ENCODE measurements around the gene CTBP2. TPM values are rescaled to one million over a fixed set of nuclear protein-coding genes. Genes with fewer than 3 reads are reported as not detected.

The CTBP2 gene
- total and polyA plus RNA-seq, 2 of the 13 experiments (the other 11 are each of a cell fraction or from before 2014, with no cell fraction given), result 0.08 TPM; not detected in 1

DNA sequence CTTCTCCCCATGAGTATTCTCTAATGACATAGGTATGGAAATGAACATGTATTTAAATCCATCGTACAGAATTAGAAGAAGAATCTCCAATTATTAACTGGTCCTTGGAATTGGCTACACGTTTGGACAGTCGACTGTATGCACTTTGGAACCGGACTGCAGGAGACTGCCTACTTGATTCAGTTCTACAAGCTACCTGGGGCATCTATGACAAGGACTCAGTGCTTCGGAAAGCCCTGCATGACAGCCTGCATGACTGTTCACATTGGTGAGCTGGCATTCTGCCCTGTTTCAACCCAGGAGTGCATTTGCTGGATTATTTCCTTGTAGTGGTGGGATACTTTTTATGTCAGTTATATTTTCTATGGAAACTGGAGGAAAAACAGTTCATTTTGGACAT lies 186.2 kb downstream of the CTBP2 start:
- no peaks in the 10 kb centered on the region for H3K27me3 ChIP-seq (ENCODE audit: control insufficient read depth in 1 of 2, insufficient read depth in 2 of 2, low read length in 2 of 2)
- H3K36me3 ChIP-seq (replicated peaks in 1 of 2; ENCODE audit: control insufficient read depth in 1 of 2, insufficient read depth in 2 of 2, low read length in 2 of 2), result peaks cover 17 to 52% of the 10 kb centered on the region in 2 experiments
- H3K79me2 ChIP-seq (ENCODE audit: insufficient read depth, low read length), result peaks cover 3% of the 10 kb centered on the region
- CTCF ChIA-PET (ENCODE audit: low intra/inter-chr PET ratio, low total read pairs), result no interaction called here
- H3K27ac ChIP-seq (ENCODE audit: extremely low read length, insufficient read depth, low read length), result no peak overlapping the region
- TF ChIP-seq THYN1 (CRISPR knock-in tag; IDR thresholded peaks at IDR 0.05; ENCODE audit: borderline replicate concordance, low read depth) (no peak), SNRNP70 (IDR thresholded peaks at IDR 0.05; ENCODE audit: low read depth, low read length) (no peak), ZNF703 (CRISPR knock-in tag; IDR thresholded peaks at IDR 0.05; ENCODE audit: borderline replicate concordance) (no peak), ZNF615 (CRISPR knock-in tag; IDR thresholded peaks at IDR 0.05; ENCODE audit: borderline replicate concordance) (no peak), SIN3A (IDR thresholded peaks at IDR 0.05; ENCODE audit: borderline replicate concordance, low read depth, low read length) (no peak), ZNF260 (CRISPR knock-in tag; IDR thresholded peaks at IDR 0.05; ENCODE audit: borderline replicate concordance, low read depth) (no peak), ZNF180 (CRISPR knock-in tag; IDR thresholded peaks at IDR 0.05; ENCODE audit: borderline replicate concordance, low read depth) (no peak), KLF16 (CRISPR knock-in tag; IDR thresholded peaks at IDR 0.05) (no peak), ZNF720 (CRISPR knock-in tag; IDR thresholded peaks at IDR 0.05) (no peak), ZNF839 (CRISPR knock-in tag; IDR thresholded peaks at IDR 0.05; ENCODE audit: borderline replicate concordance) (no peak)
- TF ChIP-seq, protein P1, sequence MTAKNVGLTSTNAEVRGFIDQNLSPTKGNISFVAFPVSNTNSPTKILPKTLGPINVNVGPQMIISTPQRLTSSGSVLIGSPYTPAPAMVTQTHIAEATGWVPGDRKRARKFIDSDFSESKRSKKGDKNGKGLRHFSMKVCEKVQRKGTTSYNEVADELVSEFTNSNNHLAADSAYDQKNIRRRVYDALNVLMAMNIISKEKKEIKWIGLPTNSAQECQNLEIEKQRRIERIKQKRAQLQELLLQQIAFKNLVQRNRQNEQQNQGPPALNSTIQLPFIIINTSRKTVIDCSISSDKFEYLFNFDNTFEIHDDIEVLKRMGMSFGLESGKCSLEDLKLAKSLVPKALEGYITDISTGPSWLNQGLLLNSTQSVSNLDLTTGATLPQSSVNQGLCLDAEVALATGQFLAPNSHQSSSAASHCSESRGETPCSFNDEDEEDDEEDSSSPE (CRISPR knock-in tag; IDR thresholded peaks at IDR 0.05), result no peak
- ATAC-seq, result no peak
- no peaks in the 10 kb centered on the region for H3K4me1 ChIP-seq (ENCODE audit: insufficient read depth, low read length)
- no peak overlapping the region for H3K9ac ChIP-seq (ENCODE audit: insufficient read depth, low read depth, low read length)
- H3K9me3 ChIP-seq (ENCODE audit: low read length), result no peaks in the 10 kb centered on the region
- no peak overlapping the region for H3K4me3 ChIP-seq (replicated peaks in 1 of 3; ENCODE audit: insufficient read depth in 1 of 3, low read depth in 2 of 3, low read length in 3 of 3)
- intact Hi-C loops (cut with micrococcal nuclease; ENCODE audit: unreplicated experiment), result no loop called here
- no peak overlapping the region for H2AFZ ChIP-seq (ENCODE audit: low read length)
- 87% methylated on average over 5 of the region's 5 CpGs for WGBS (ENCODE audit: low lambda C conversion rate)
- no peak for DNase-seq (ENCODE audit: low spot score)
- POLR2A ChIA-PET, result no interaction called here
- no peak overlapping the region for H3K4me2 ChIP-seq (ENCODE audit: low read depth, low read length)
- H4K20me1 ChIP-seq (ENCODE audit: insufficient read depth, low read length), result peaks cover 3% of the 10 kb centered on the region
- no TSS peak for BruUV-seq (replicated peaks)
- no peak for FAIRE-seq
- in situ Hi-C loops (cut with HindIII; ENCODE audit: extremely low pct_ligation_motif_present, low pct_unique_long_range_greater_than_20kb), result no loop called here

Data from HepG2 (cell line).